Fibroblast of villous mesenchyme (primary cell): ENCODE measurements around the gene ING5. TPM values are rescaled to one million over a fixed set of nuclear protein-coding genes. Genes with fewer than 3 reads are reported as not detected.

ENCODE experiments used
- DNase-seq: peaks from one replicate; pipeline ENCODE4 v3.0.0-alpha.2; 2010; ENCODE audit warnings: low read depth
- H3K4me3 ChIP-seq: 2 replicates; pipeline ENCODE4 v1.5.1; 2011; ENCODE audit warnings: low read depth, mild to moderate bottlenecking, low read length
- total RNA-seq: library from RNA; depleted of rRNA; stranded (reverse); fragments of >200 nt; gene quantifications from 2 replicates; pipeline ENCODE4 v1.2.3, GENCODE V29; 2012
- TF ChIP-seq, protein P1 (sequence below): IDR thresholded peaks from 2 replicates; pipeline ENCODE4 v1.5.1; 2012; ENCODE audit warnings: low read depth, mild to moderate bottlenecking, low read length; ENCODE audit not compliant: insufficient read depth

Gene ING5
- total RNA-seq, 1 donor: 21.2 TPM

- TF ChIP-seq, protein P1, sequence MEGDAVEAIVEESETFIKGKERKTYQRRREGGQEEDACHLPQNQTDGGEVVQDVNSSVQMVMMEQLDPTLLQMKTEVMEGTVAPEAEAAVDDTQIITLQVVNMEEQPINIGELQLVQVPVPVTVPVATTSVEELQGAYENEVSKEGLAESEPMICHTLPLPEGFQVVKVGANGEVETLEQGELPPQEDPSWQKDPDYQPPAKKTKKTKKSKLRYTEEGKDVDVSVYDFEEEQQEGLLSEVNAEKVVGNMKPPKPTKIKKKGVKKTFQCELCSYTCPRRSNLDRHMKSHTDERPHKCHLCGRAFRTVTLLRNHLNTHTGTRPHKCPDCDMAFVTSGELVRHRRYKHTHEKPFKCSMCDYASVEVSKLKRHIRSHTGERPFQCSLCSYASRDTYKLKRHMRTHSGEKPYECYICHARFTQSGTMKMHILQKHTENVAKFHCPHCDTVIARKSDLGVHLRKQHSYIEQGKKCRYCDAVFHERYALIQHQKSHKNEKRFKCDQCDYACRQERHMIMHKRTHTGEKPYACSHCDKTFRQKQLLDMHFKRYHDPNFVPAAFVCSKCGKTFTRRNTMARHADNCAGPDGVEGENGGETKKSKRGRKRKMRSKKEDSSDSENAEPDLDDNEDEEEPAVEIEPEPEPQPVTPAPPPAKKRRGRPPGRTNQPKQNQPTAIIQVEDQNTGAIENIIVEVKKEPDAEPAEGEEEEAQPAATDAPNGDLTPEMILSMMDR: no peak
- DNase-seq: no peak
- no peak overlapping the region for H3K4me3 ChIP-seq
These were observed 42.4 kb downstream of the ING5 start for GRCh38 chr2:241744028-241744754.

DNA sequence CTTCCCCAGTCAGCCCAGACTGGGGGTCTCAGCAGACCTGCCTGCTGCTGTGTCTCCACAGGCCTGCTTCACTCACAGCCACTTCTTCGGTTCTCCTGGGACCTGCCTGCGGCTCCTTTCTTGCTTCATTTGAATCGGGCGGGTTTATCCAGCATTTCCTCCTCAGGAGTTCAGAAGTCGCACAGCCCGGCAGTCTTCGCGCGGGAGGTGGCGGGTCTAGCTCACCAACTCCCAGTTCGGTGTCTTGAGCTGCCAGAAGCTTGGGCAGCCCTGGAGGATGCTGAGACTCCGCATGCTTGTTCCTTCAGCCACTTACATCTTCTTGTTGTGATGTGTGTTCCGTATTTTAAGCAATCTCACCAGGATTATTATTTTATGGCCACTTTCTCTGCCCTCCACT lies 43.4 kb downstream of the ING5 start:
- no peak overlapping the region for H3K4me3 ChIP-seq
- TF ChIP-seq, protein P1: no peak
- no peak for DNase-seq

- no peak overlapping the region for H3K4me3 ChIP-seq
These were observed 44.2 kb downstream of the ING5 start for GRCh38 chr2:241746084-241746483.

GRCh38 chr2:241748468-241749256 lies 46.8 kb downstream of the ING5 start:
- H3K4me3 ChIP-seq: no peak overlapping the region
- DNase-seq: no peak
- TF ChIP-seq, protein P1: no peak

More at GRCh38 chr2:241746084-241746483, 44.2 kb downstream of the ING5 start:
- TF ChIP-seq, protein P1: no peak
- no peak for DNase-seq

DNA sequence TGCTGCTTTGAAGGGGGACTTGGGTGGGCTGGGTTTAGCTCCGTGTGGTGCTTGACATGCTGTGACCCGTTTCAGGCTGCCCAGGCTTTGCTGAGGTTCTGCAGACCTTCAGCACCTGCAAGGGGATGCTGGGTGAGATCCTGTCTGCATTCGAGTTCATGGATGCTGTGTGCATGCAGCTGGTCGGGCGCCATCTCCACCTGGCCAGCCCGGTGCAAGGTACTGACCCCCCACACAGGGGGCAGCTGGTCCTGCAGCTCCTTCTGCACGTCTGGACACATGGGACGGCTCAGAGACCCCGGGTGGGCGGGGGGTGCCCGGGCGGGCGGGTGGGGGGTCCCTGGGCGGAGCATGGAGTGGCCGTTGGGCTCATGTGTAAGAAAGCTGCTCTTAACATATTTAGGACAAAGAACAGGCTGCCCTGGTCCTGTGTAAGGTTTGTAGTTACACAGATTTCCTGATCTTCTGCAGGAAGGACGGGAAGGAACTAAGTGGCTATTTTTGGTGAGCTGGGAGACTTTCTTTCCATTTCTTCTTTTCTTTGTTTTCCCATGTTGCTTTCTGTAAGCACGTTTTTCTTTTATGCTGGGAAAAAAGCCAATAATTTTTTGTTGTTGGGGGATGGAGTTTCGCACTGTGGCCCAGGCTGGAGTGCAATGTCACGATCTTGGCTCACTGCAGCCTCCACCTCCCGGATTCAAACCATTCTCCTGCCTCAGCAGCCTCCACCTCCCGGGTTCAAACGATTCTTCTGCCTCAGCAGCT lies 48.4 kb downstream of the ING5 start:
- TF ChIP-seq, protein P1: no peak
- no peak for DNase-seq
- H3K4me3 ChIP-seq: no peak overlapping the region

DNA sequence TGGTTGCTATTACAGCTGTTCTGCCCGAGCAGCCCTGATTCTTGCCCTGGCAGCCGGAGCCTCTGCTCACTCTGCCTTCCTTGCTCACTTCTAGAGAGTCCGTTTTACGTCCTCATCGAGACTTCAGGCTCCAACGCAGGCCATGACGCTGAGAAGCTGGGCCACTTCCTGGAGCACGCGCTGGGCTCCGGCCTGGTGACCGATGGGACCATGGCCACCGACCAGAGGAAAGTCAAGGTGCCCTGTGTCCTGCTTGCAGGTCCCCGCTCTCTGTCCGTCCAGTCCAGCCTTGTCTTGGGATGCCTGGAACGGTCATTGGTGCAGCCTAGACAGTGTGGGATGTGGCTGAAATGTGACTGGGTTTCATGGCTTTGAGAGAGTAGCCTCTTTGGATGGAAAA lies 49.3 kb downstream of the ING5 start:
- no peak for DNase-seq
- no peak overlapping the region for H3K4me3 ChIP-seq
- TF ChIP-seq, protein P1: no peak
